NCI-H774 (cell line): ENCODE measurements around the gene CLCN2.

Experiments used
- DNase-seq: peaks from one replicate; lab custom pipeline; 2025; lab: John Stamatoyannopoulos, UW

Gene CLCN2

GRCh38 chr3:184296616-184297015 is 64.8 kb downstream of the CLCN2 start:
- no peak for DNase-seq
